ENCODE measurements around the gene SPEN. TPM values are rescaled to one million over a fixed set of nuclear protein-coding genes. Genes with fewer than 3 reads are reported as not detected.
"Not testable (repeated sequence)": the region's sequence is repeated elsewhere in the genome, so short reads cannot be mapped to it uniquely, and the experiment has no call there.

Gene SPEN
- total RNA-seq, 1 experiment from 2014 or later = 58.3 TPM

- intact Hi-C loops (cut with micrococcal nuclease; ENCODE audit: unreplicated experiment) (loop anchor here (10.0 kb wide), 1 partner anchor 106 kb away; the partner anchor contains the start of gene UQCRHL), in situ Hi-C loops (cut with HindIII; ENCODE audit: low pct_unique_long_range_greater_than_20kb, low sequenced_read_pairs) (no loop called here)
- POLR2A ChIA-PET = no interaction called here
- ATAC-seq = no peak
- CTCF ChIA-PET = no interaction called here
- H3K27me3 ChIP-seq (ENCODE audit: control insufficient read depth, insufficient read depth, low read length) = no peaks in the 10 kb centered on the region
- no peaks in the 10 kb centered on the region; the same call in 1 of the 2 replicates for H3K4me1 ChIP-seq (ENCODE audit: control insufficient read depth, insufficient read depth, low read length)
- TF ChIP-seq TCF7L2 (IDR thresholded peaks at IDR 0.05; ENCODE audit: low read depth, low read length) = no peak
- TF ChIP-seq, protein P1, sequence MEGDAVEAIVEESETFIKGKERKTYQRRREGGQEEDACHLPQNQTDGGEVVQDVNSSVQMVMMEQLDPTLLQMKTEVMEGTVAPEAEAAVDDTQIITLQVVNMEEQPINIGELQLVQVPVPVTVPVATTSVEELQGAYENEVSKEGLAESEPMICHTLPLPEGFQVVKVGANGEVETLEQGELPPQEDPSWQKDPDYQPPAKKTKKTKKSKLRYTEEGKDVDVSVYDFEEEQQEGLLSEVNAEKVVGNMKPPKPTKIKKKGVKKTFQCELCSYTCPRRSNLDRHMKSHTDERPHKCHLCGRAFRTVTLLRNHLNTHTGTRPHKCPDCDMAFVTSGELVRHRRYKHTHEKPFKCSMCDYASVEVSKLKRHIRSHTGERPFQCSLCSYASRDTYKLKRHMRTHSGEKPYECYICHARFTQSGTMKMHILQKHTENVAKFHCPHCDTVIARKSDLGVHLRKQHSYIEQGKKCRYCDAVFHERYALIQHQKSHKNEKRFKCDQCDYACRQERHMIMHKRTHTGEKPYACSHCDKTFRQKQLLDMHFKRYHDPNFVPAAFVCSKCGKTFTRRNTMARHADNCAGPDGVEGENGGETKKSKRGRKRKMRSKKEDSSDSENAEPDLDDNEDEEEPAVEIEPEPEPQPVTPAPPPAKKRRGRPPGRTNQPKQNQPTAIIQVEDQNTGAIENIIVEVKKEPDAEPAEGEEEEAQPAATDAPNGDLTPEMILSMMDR (IDR thresholded peaks at IDR 0.05) = no peak
- H3K9me3 ChIP-seq (ENCODE audit: control insufficient read depth, insufficient read depth, low read depth, low read length) = no peaks in the 10 kb centered on the region
- H3K4me3 ChIP-seq (ENCODE audit: low read depth in 2 of 2, low read length in 2 of 2) = no peak overlapping the region
- no peak overlapping the region for H3K27ac ChIP-seq (ENCODE audit: low read length)
- H3K36me3 ChIP-seq (ENCODE audit: control insufficient read depth, insufficient read depth, low read length) = peaks cover 23% of the 10 kb centered on the region
- no TSS peak for BruUV-seq (replicated peaks)
- DNase-seq (ENCODE audit: low read depth, low spot score) = no peak
Observed at GRCh38 chr1:15911141-15911540, 63.6 kb downstream of the SPEN start.

- in situ Hi-C loops (cut with HindIII; ENCODE audit: low pct_unique_long_range_greater_than_20kb, low sequenced_read_pairs) = no loop called here
- no peak for ATAC-seq
- Histone ChIP-seq H3K4me1 (ENCODE audit: control insufficient read depth, insufficient read depth, low read length) (no peaks in the 10 kb centered on the region; the same call in 1 of the 2 replicates), H3K9me3 (ENCODE audit: control insufficient read depth, insufficient read depth, low read depth, low read length) (no peaks in the 10 kb centered on the region), H3K27ac (ENCODE audit: low read length) (no peak overlapping the region), H3K27me3 (ENCODE audit: control insufficient read depth, insufficient read depth, low read length) (no peaks in the 10 kb centered on the region), H3K36me3 (ENCODE audit: control insufficient read depth, insufficient read depth, low read length) (peaks cover 23% of the 10 kb centered on the region), H3K4me3 (ENCODE audit: low read depth in 2 of 2, low read length in 2 of 2) (no peak overlapping the region)
- no peak for DNase-seq (ENCODE audit: low read depth, low spot score)
- ChIA-PET POLR2A (interaction anchor here (0.6 kb wide), 2 partner anchors 25 to 53 kb away, joined by 4 to 5 read pairs; no protein-coding TSS in a partner anchor), CTCF (no interaction called here)
- no TSS peak for BruUV-seq (replicated peaks)
- TF ChIP-seq POLR2AphosphoS5 (IDR thresholded peaks at IDR 0.05; ENCODE audit: low read depth, low read length) (no peak), REST (IDR thresholded peaks at IDR 0.05; ENCODE audit: insufficient read depth in 1 of 2, low read depth in 2 of 2, low read length in 1 of 2) (no peak), TCF7L2 (IDR thresholded peaks at IDR 0.05; ENCODE audit: low read depth, low read length) (no peak), SIN3A (IDR thresholded peaks at IDR 0.05; ENCODE audit: borderline replicate concordance, insufficient read depth, low read depth, low read length) (no peak)
- TF ChIP-seq, protein P1 (IDR thresholded peaks at IDR 0.05) = no peak
- intact Hi-C loops (cut with micrococcal nuclease; ENCODE audit: unreplicated experiment) = loop anchor here (10.0 kb wide), 1 partner anchor 107 kb away; the partner anchor contains the start of gene UQCRHL
Observed at GRCh38 chr1:15911927-15912326, 64.4 kb downstream of the SPEN start.

DNA sequence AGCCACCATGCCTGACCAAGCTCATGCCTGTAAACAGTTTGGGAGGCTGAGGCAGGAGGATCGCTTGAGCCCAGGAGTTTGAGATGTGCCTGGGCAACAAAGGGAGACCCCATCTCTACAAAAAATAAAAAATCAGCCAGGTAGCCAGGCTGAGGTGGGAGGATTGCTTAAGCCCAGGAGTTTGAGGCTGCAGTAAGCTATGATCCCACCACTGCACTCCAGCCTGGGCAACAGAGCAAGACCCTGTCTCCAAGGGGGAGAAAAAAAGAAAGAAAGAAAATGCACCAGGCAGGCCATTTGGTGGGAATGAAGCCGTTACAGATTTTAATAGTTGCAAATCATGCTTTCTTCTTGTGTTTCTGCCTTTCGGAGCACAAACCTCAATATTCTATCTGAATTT lies 66.1 kb downstream of the SPEN start:
- peaks cover 22% of the 10 kb centered on the region for H3K36me3 ChIP-seq (ENCODE audit: control insufficient read depth, insufficient read depth, low read length)
- H3K27ac ChIP-seq (ENCODE audit: low read length); H3K4me3 ChIP-seq (ENCODE audit: low read depth in 2 of 2, low read length in 2 of 2); BruUV-seq (replicated peaks); in situ Hi-C loops (cut with HindIII; ENCODE audit: low pct_unique_long_range_greater_than_20kb, low sequenced_read_pairs); POLR2A ChIA-PET; DNase-seq (ENCODE audit: low read depth, low spot score); H3K9me3 ChIP-seq (ENCODE audit: control insufficient read depth, insufficient read depth, low read depth, low read length); H3K4me1 ChIP-seq (ENCODE audit: control insufficient read depth, insufficient read depth, low read length); H3K27me3 ChIP-seq (ENCODE audit: control insufficient read depth, insufficient read depth, low read length); ATAC-seq: not testable (repeated sequence)
- CTCF ChIA-PET = interaction anchor here (0.8 kb wide), 1 partner anchor 98 kb away, joined by 5 read pairs; no protein-coding TSS in a partner anchor
- intact Hi-C loops (cut with micrococcal nuclease; ENCODE audit: unreplicated experiment) = loop anchor here (10.0 kb wide), 1 partner anchor 109 kb away; the partner anchor contains the start of gene UQCRHL

Measured in Panc1 (cell line).